Ascending aorta (tissue), 2 donors: ENCODE measurements around the gene SULT4A1. TPM values are rescaled to one million over a fixed set of nuclear protein-coding genes. Genes with fewer than 3 reads are reported as not detected.

Experiments
- DNase-seq, 2 donors: peaks; one replicate each; pipeline ENCODE4 v3.0.0-alpha.2; 2019; ENCODE audit warnings: low spot score in 2 of 2
- H3K27ac ChIP-seq, 2 donors: fragments of 200-600 bp; sonication (generic); one replicate each; pipeline ENCODE4 v1.5.1; 2016 to 2017; ENCODE audit warnings: mild to moderate bottlenecking in 1 of 2
- H3K27me3 ChIP-seq: fragments of 200-600 bp; sonication (generic); one replicate; pipeline ENCODE4 v1.5.1; 2017
- H3K36me3 ChIP-seq, 2 donors: fragments of 200-600 bp; sonication (generic); one replicate each; pipeline ENCODE4 v1.5.1; 2016
- H3K4me1 ChIP-seq, 2 donors: fragments of 200-600 bp; sonication (generic); one replicate each; pipeline ENCODE4 v1.5.1; 2016 to 2017; ENCODE audit warnings: mild to moderate bottlenecking in 1 of 2
- H3K4me3 ChIP-seq, 2 donors: fragments of 200-600 bp; sonication (generic); one replicate each; pipeline ENCODE4 v1.5.1; 2016 to 2017; ENCODE audit warnings: mild to moderate bottlenecking in 1 of 2
- H3K9me3 ChIP-seq, 2 donors: fragments of 200-600 bp; sonication (generic); one replicate each; pipeline ENCODE4 v1.5.1; 2016
- intact Hi-C: fragments of 100-400 bp; cut with DNase I; formaldehyde crosslinking; loops from one replicate; pipeline ENCODE4 v1.15.1; 2023
- total RNA-seq: library from RNA; depleted of rRNA; stranded (reverse); fragments of >200 nt; gene quantifications from one replicate; pipeline ENCODE4 v1.1.0, GENCODE V29; 2016
- TF ChIP-seq, protein P1 (sequence below), 3 experiments: fragments of 200-600 bp in 2 of 3; fragments of 450-650 bp in 1 of 3; sonication (generic) in 2 of 3; IDR thresholded peaks; one replicate each; pipeline ENCODE4 v1.5.1; 2016 to 2019; ENCODE audit warnings: antibody characterized with exemption in 3 of 3, mild to moderate bottlenecking in 1 of 3, moderate library complexity in 1 of 3

Gene SULT4A1
- total RNA-seq, 1 donor from 2014 or later = not detected

DNA sequence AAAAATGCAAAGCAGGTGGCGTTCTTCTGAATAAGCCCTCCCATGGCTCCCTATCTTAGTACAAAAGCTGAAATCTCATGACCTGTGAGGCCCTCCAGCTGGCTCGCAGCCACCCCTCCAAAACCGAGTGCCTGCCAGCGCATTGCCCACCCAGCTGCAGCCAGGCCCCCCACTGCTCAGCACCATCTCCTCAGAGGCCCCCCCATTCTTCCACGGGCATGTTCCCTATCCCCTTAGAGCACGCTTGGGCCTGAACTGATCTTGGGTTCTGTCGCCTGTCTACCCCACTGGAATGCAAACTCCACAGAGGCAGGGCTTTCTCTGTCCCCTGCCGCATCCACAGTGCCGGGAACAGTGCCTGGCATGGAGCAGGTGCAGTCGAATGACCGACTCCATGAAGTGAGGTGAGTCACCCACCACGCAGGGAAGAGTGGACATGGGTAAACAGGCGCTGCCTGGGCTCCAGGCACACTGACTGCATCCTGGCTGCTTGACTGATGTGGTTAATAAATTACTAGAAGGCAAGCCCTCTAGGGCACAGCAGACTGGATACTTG, 38.9 kb downstream of the SULT4A1 start:
- peak in 1 of 2 donors; percentile 56 for DNase-seq
- intact Hi-C loops = no loop called here
- no peak overlapping the region for H3K4me3 ChIP-seq
- H3K27me3 ChIP-seq = no peaks in the 10 kb centered on the region
- no peaks in the 10 kb centered on the region for H3K36me3 ChIP-seq
- peaks cover 0 to 2% of the 10 kb centered on the region in 2 donors for H3K4me1 ChIP-seq
- no peaks in the 10 kb centered on the region for H3K9me3 ChIP-seq
- no peak overlapping the region for H3K27ac ChIP-seq
- TF ChIP-seq, protein P1, sequence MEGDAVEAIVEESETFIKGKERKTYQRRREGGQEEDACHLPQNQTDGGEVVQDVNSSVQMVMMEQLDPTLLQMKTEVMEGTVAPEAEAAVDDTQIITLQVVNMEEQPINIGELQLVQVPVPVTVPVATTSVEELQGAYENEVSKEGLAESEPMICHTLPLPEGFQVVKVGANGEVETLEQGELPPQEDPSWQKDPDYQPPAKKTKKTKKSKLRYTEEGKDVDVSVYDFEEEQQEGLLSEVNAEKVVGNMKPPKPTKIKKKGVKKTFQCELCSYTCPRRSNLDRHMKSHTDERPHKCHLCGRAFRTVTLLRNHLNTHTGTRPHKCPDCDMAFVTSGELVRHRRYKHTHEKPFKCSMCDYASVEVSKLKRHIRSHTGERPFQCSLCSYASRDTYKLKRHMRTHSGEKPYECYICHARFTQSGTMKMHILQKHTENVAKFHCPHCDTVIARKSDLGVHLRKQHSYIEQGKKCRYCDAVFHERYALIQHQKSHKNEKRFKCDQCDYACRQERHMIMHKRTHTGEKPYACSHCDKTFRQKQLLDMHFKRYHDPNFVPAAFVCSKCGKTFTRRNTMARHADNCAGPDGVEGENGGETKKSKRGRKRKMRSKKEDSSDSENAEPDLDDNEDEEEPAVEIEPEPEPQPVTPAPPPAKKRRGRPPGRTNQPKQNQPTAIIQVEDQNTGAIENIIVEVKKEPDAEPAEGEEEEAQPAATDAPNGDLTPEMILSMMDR (IDR thresholded peaks at IDR 0.05) = no peak

DNA sequence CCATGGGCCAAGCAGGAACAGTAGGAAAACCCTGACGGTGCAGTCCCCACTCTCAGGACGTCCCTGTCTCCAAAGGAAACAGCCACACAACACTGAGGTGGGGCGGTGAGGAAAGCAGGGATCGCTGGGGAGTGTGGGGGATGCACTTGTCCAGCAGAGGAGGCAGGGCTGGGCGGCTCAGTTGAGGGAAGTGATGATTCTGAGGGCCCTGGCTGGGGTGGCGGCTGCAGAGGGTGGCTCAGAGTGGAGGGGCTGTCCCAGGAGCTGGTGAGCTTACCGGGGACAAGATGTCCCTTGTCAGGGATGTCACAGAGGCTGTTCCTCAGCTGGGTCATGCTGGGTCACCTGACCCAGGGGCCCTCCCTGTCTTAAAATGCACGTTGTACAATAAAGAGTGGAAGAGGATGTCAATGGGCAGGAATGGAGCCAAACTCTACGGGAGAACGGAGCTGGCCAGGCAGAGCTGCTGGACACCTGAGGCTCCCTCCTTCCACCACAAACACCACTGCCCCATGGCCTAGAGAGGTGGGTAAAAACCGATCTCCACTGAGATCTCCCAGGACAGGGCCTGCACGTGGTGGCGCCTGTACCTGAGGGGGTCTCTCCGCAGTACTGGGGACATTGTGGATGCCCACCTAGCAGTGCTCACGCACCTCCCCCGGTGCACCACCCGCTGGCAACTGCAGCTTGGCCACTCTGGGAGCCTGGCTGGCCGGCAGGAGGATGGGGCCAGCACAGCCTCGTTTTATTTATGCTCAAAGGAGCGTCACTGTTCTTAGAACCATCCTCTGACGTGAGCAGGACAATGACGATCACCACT, 40.5 kb downstream of the SULT4A1 start:
- intact Hi-C loops = no loop called here
- Histone ChIP-seq H3K4me1 (peaks cover 0 to 2% of the 10 kb centered on the region in 2 donors), H3K9me3 (peaks cover 0 to 6% of the 10 kb centered on the region in 2 donors), H3K27ac (no peak overlapping the region), H3K27me3 (no peaks in the 10 kb centered on the region), H3K4me3 (no peak overlapping the region), H3K36me3 (no peaks in the 10 kb centered on the region)
- DNase-seq = peak in 1 of 2 donors; percentile 53
- TF ChIP-seq, protein P1 (IDR thresholded peaks at IDR 0.05) = no peak

DNA sequence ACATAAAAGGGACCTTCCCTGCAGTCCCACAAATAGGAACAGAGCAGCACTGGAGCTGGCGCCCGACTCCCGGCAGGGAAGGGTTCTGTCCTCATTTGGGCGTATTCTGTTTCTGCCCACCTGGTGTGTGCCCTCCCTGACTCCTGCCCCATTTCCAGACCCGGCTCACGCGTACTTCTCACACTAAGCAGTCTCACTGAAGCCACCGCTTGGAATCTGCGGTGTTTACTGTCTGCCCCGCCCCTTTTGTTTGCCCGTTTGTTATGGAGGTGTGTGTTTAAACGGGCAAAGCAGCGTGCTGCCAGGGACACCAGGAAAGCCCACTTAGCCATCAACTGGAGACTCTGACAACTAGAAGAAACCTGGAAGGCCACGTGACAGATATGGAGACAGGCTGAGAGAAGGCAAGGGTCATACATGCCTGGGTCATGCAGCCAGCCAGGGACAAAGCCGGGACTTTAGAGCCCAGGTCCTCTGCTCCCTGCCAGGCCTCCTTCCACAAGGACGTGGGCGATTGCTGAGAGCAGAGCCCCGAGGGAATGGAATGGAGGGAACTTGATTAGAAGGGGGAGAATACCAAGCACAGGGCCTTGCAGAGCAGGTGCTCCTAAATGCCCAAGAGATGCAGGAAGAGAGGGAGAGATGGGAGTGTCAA, 41.5 kb downstream of the SULT4A1 start:
- H3K9me3 ChIP-seq = peaks cover 0 to 6% of the 10 kb centered on the region in 2 donors
- intact Hi-C loops = no loop called here
- no peaks in the 10 kb centered on the region for H3K27me3 ChIP-seq
- TF ChIP-seq, protein P1 (IDR thresholded peaks at IDR 0.05) = no peak
- H3K4me3 ChIP-seq = no peak overlapping the region
- no peak overlapping the region for H3K27ac ChIP-seq
- no peaks in the 10 kb centered on the region for H3K4me1 ChIP-seq
- no peaks in the 10 kb centered on the region for H3K36me3 ChIP-seq
- DNase-seq = peak in 1 of 2 donors; percentile 35

DNA sequence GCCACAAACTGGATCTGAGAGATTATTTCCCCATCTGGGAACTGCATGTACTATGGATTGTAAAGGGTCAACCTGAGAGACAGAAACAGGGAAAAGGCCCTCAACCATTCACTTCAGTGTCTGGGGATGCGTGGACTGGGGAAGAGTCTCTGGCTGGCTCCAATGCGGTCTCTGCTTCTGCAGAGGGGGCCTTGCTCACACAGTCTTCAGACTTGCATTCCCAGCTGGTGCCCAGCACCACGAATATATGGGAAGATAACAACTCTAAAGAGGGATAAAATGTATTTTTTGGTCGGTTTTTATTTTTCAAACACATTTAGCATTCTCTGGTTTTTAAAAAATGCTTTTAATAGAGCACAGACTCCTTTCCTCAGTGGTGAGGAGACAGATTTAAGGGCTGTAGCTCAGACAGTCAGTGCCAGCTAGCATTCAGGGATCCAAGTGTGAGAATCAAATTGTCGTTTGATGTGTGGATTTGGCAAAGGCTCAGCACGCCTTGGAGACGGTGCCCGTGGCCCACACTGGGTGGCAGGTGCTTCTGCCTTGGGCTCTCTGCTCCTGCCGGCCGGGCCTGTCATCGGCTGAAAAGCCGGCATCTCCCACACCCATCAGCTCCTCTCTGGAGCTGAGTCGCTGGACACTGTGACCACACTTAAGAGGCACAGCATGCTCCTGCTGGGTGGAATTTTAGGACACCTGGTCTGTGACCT, 42.2 kb downstream of the SULT4A1 start:
- TF ChIP-seq, protein P1 (IDR thresholded peaks at IDR 0.05) = no peak
- Histone ChIP-seq H3K27me3 (no peaks in the 10 kb centered on the region), H3K4me3 (no peak overlapping the region), H3K27ac (no peak overlapping the region), H3K36me3 (no peaks in the 10 kb centered on the region), H3K9me3 (peaks cover 0 to 6% of the 10 kb centered on the region in 2 donors), H3K4me1 (no peaks in the 10 kb centered on the region)
- intact Hi-C loops = loop anchor here (10.0 kb wide), 1 partner anchor 1345 kb away; the partner anchor contains the start of gene NUP50
- peak in 1 of 2 donors; percentile 50 for DNase-seq

DNA sequence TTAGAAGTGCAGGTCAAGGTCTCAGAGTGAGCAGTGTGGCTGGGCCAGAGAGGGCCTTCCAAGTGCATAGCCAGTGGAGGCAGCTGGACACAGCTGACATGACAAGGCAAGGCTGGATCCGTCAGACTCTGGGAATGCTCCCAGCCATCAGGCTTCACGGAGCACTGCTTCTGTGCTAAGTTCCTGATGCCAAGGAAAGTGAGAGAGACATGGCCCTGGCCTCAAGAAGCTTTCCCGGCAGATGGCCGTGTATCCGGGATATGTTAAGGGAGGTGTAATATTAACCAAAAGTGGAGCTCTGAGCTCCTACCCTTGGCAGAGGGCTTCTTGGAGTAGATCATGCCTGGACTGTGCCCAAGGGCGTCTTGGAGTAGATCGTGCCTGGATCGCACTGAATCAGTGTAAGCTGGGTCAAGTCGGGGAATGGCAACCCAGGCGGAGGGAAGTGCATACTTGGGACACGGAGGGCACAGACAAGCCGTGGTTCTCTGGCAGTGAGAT, 42.8 kb downstream of the SULT4A1 start:
- intact Hi-C loops = loop anchor here (10.0 kb wide), 1 partner anchor 1345 kb away; the partner anchor contains the start of gene NUP50
- Histone ChIP-seq H3K27ac (no peak overlapping the region), H3K36me3 (no peaks in the 10 kb centered on the region), H3K27me3 (no peaks in the 10 kb centered on the region), H3K4me3 (no peak overlapping the region), H3K4me1 (no peaks in the 10 kb centered on the region), H3K9me3 (peaks cover 0 to 6% of the 10 kb centered on the region in 2 donors)
- TF ChIP-seq, protein P1 (IDR thresholded peaks at IDR 0.05) = no peak
- DNase-seq = peak in 1 of 2 donors; percentile 15
